Loucy (cell line): ENCODE data around the gene MTPN.

Experiments
- CTCF ChIP-seq: fragments of 200-600 bp; sonication (generic); conservative IDR thresholded peaks from 2 replicates; pipeline ENCODE4 v1.5.1; 2014; ENCODE audit warnings: mild to moderate bottlenecking, antibody characterized with exemption, low read length
- EZH2phosphoT487 ChIP-seq: fragments of 200-600 bp; IDR thresholded peaks from 2 replicates; pipeline ENCODE4 v1.6.1; 2018; ENCODE audit warnings: antibody characterized with exemption, mild to moderate bottlenecking, moderate library complexity, borderline replicate concordance

GRCh38 chr7:135978624-135979023 is 1.5 kb upstream of the MTPN start:
- TF ChIP-seq CTCF, result no peak
- no peak for TF ChIP-seq EZH2phosphoT487
